IMR-90 (cell line): ENCODE data around the gene MACF1. TPM values are rescaled to one million over a fixed set of nuclear protein-coding genes. Genes with fewer than 3 reads are reported as not detected.

Experiments
- ATAC-seq: fragments of 200-7000 bp; cut with Tn5 transposase; 2 replicates; pipeline ENCODE4 v1.9.1; 2020; ENCODE audit warnings: low read depth, mild to moderate bottlenecking, moderate library complexity
- BruUV-seq: library from RNA; stranded (reverse); fragments of 400-500 nt; replicated peaks from 2 replicates; lab custom pipeline; 2021; lab: Mats Ljungman, UMichigan
- CTCF ChIA-PET: fragments of 300-600 bp; formaldehyde crosslinking; extraction: SDS; loops from one replicate; lab custom pipeline; 2021; ENCODE audit warnings: antibody characterized with exemption; lab: Yijun Ruan, JAX
- POLR2A ChIA-PET: fragments of 300-600 bp; sonication (Branson Sonifier 250); formaldehyde crosslinking; loops from one replicate; lab custom pipeline; 2022; ENCODE audit warnings: antibody characterized with exemption; ENCODE audit not compliant: unreplicated experiment; lab: Charles Lee
- DNase-seq: peaks from one replicate; pipeline ENCODE4 v3.0.0; 2013
- H2AFZ ChIP-seq: replicated peaks from 2 replicates; pipeline ENCODE3; 2013; ENCODE audit warnings: low read length, mild to moderate bottlenecking; ENCODE audit not compliant: poor library complexity
- H2AK5ac ChIP-seq: 2 replicates; pipeline ENCODE4 v1.6.1; 2013; ENCODE audit warnings: low read depth, low read length, inconsistent platforms
- H2AK9ac ChIP-seq: replicated peaks from 2 replicates; pipeline ENCODE3; 2013; ENCODE audit warnings: mild to moderate bottlenecking, low read depth, low read length, moderate library complexity; ENCODE audit not compliant: poor library complexity
- H2BK120ac ChIP-seq: 2 replicates; pipeline ENCODE4 v1.6.1; 2013; ENCODE audit warnings: low read depth, low read length, inconsistent platforms
- H2BK15ac ChIP-seq: 3 replicates; pipeline ENCODE4 v1.6.1; 2013; ENCODE audit warnings: low read depth, low read length, inconsistent platforms
- H2BK20ac ChIP-seq: 2 replicates; pipeline ENCODE4 v1.6.1; 2013; ENCODE audit warnings: low read depth, mild to moderate bottlenecking, inconsistent platforms, low read length, moderate library complexity
- H2BK5ac ChIP-seq: 2 replicates; pipeline ENCODE4 v1.6.1; 2013; ENCODE audit warnings: mild to moderate bottlenecking, low read depth, low read length, inconsistent platforms; ENCODE audit not compliant: poor library complexity, severe bottlenecking
- H3K14ac ChIP-seq: replicated peaks from 2 replicates; pipeline ENCODE4 v1.6.1; 2013; ENCODE audit warnings: low read depth, low read length, inconsistent platforms
- H3K18ac ChIP-seq: 2 replicates; pipeline ENCODE4 v1.6.1; 2013; ENCODE audit warnings: low read depth, low read length, control low read depth
- H3K23ac ChIP-seq: 2 replicates; pipeline ENCODE4 v1.6.1; 2013; ENCODE audit warnings: low read depth, low read length, inconsistent platforms
- H3K27ac ChIP-seq: 2 replicates; pipeline ENCODE4 v1.5.1; 2013; ENCODE audit warnings: mild to moderate bottlenecking, control low read depth, low read length; ENCODE audit not compliant: insufficient read depth
- H3K27me3 ChIP-seq: 2 replicates; pipeline ENCODE4 v1.6.1; 2013; ENCODE audit warnings: low read length; ENCODE audit not compliant: control insufficient read depth, insufficient read depth
- H3K36me3 ChIP-seq: 2 replicates; pipeline ENCODE4 v1.6.1; 2013; ENCODE audit warnings: low read length, mixed read lengths; ENCODE audit not compliant: control insufficient read depth, insufficient read depth
- H3K4ac ChIP-seq: 2 replicates; pipeline ENCODE4 v1.6.1; 2013; ENCODE audit warnings: low read depth, low read length, inconsistent platforms
- H3K4me1 ChIP-seq: 2 replicates; pipeline ENCODE4 v1.6.1; 2013; ENCODE audit warnings: low read length, mixed read lengths; ENCODE audit not compliant: control insufficient read depth, insufficient read depth
- H3K4me2 ChIP-seq: 2 replicates; pipeline ENCODE4 v1.6.1; 2013; ENCODE audit warnings: low read depth, mild to moderate bottlenecking, control low read depth, low read length, moderate library complexity
- H3K4me3 ChIP-seq: 2 replicates; pipeline ENCODE4 v1.5.1; 2013; ENCODE audit warnings: low read depth, mild to moderate bottlenecking, control low read depth, low read length, moderate library complexity; ENCODE audit not compliant: insufficient read depth
- H3K56ac ChIP-seq: 2 replicates; pipeline ENCODE4 v1.6.1; 2013; ENCODE audit warnings: low read length, inconsistent platforms; ENCODE audit not compliant: insufficient read depth; ENCODE audit errors: extremely low read depth
- H3K79me1 ChIP-seq, 2 experiments: 2 replicates each; pipeline ENCODE4 v1.6.1; 2013; ENCODE audit warnings: low read length in 2 of 2, inconsistent platforms in 1 of 2, low read depth in 1 of 2
- H3K9ac ChIP-seq: 2 replicates; pipeline ENCODE4 v1.6.1; 2013; ENCODE audit warnings: low read depth, low read length, control low read depth
- H3K9me1 ChIP-seq: 2 replicates; pipeline ENCODE4 v1.6.1; 2013; ENCODE audit warnings: low read length, inconsistent platforms; ENCODE audit not compliant: insufficient read depth
- H3K9me3 ChIP-seq: 2 replicates; pipeline ENCODE4 v1.6.1; 2013; ENCODE audit warnings: low read length; ENCODE audit not compliant: control insufficient read depth, insufficient read depth
- H4K20me1 ChIP-seq: 2 replicates; pipeline ENCODE4 v1.6.1; 2013; ENCODE audit warnings: low read length, inconsistent platforms; ENCODE audit not compliant: insufficient read depth
- H4K5ac ChIP-seq: 2 replicates; pipeline ENCODE4 v1.6.1; 2013; ENCODE audit warnings: mild to moderate bottlenecking, low read depth, low read length, control low read depth
- H4K8ac ChIP-seq, 2 experiments: 2 replicates each; pipeline ENCODE4 v1.6.1; 2013; ENCODE audit warnings: low read depth in 2 of 2, low read length in 2 of 2, control low read depth in 1 of 2, inconsistent platforms in 1 of 2
- H4K91ac ChIP-seq: 2 replicates; pipeline ENCODE4 v1.6.1; 2013; ENCODE audit warnings: low read depth, low read length, inconsistent platforms; ENCODE audit not compliant: insufficient read depth
- CEBPB ChIP-seq: IDR thresholded peaks from 2 replicates; pipeline ENCODE4 v1.6.1; 2012; ENCODE audit warnings: low read depth, low read length, improper control_type of control experiment
- CHD1 ChIP-seq: IDR thresholded peaks from 2 replicates; pipeline ENCODE4 v1.6.1; 2012; ENCODE audit warnings: low read depth, low read length, improper control_type of control experiment
- CTCF ChIP-seq: conservative IDR thresholded peaks from 2 replicates; pipeline ENCODE4 v1.5.1; 2012; ENCODE audit warnings: mild to moderate bottlenecking, low read depth, low read length, improper control_type of control experiment
- ELK1 ChIP-seq: fragments of 150-350 bp; IDR thresholded peaks from 2 replicates; pipeline ENCODE4 v1.6.1; 2016; ENCODE audit warnings: low read depth, mild to moderate bottlenecking, low read length, moderate library complexity, borderline replicate concordance
- FOS ChIP-seq: fragments of 150-350 bp; IDR thresholded peaks from 2 replicates; pipeline ENCODE4 v1.6.1; 2016; ENCODE audit warnings: low read depth, low read length
- MAFK ChIP-seq: IDR thresholded peaks from 2 replicates; pipeline ENCODE4 v1.6.1; 2012; ENCODE audit warnings: low read depth, low read length, improper control_type of control experiment
- MXI1 ChIP-seq: IDR thresholded peaks from 2 replicates; pipeline ENCODE4 v1.6.1; 2012; ENCODE audit warnings: low read depth, mild to moderate bottlenecking, low read length, moderate library complexity, borderline replicate concordance
- NFE2L2 ChIP-seq: fragments of 150-350 bp; IDR thresholded peaks from 2 replicates; pipeline ENCODE4 v1.6.1; 2016; ENCODE audit warnings: low read depth, mild to moderate bottlenecking, low read length
- POLR2A ChIP-seq: IDR thresholded peaks from 2 replicates; pipeline ENCODE4 v1.6.1; 2012; ENCODE audit warnings: mild to moderate bottlenecking, low read depth, low read length
- RAD21 ChIP-seq: IDR thresholded peaks from 2 replicates; pipeline ENCODE4 v1.6.1; 2012; ENCODE audit warnings: low read length, improper control_type of control experiment
- RFX5 ChIP-seq: IDR thresholded peaks from 2 replicates; pipeline ENCODE4 v1.8.0; 2012; ENCODE audit warnings: low read depth, mild to moderate bottlenecking, low read length, moderate library complexity
- WGBS, 2 experiments: methylation state at CpG; one replicate each; pipeline versions ENCODE4 v1.1.5 to v1.1.7; 2013; ENCODE audit warnings: missing lambda C conversion rate in 2 of 2; ENCODE audit not compliant: insufficient read length in 1 of 2; ENCODE audit errors: extremely low coverage in 2 of 2; 5-methylcytosine and 5-hydroxymethylcytosine counted together
- dilution Hi-C: fragments of 300-500 bp; cut with HindIII; formaldehyde crosslinking; loops from one replicate; pipeline ENCODE4 v1.14.3; 2018; ENCODE audit warnings: low sequenced_read_pairs; ENCODE audit not compliant: unreplicated experiment
- in situ Hi-C: fragments of 300-500 bp; cut with MboI; formaldehyde crosslinking; loops from 3 replicates; pipeline ENCODE4 v1.14.3; 2019; ENCODE audit warnings: low sequenced_read_pairs, inconsistent platforms, mixed read lengths
- intact Hi-C: fragments of 100-400 bp; cut with micrococcal nuclease; formaldehyde crosslinking; loops from 2 replicates; pipeline ENCODE4 v1.10.0; 2022
- polyA plus RNA-seq, 3 experiments: library from polyadenylated mRNA; depleted of rRNA; stranded (reverse); fragments of >200 nt; gene quantifications; 2 replicates each; pipeline ENCODE4 v1.2.3, GENCODE V29; 2012; ENCODE audit warnings: low replicate concordance in 1 of 3
- total RNA-seq: library from RNA; depleted of rRNA; stranded (reverse); fragments of >200 nt; gene quantifications from 2 replicates; pipeline ENCODE4 v1.2.3, GENCODE V29; 2012
- TF ChIP-seq, protein P1 (sequence below): fragments of 150-350 bp; IDR thresholded peaks from 2 replicates; pipeline ENCODE4 v1.6.1; 2017; ENCODE audit warnings: mild to moderate bottlenecking, antibody characterized with exemption, low read length, low read depth

Gene MACF1
- total and polyA plus RNA-seq, 2 of the 4 experiments (the other 2 are of a cell fraction), result 67.6 to 369 TPM

DNA sequence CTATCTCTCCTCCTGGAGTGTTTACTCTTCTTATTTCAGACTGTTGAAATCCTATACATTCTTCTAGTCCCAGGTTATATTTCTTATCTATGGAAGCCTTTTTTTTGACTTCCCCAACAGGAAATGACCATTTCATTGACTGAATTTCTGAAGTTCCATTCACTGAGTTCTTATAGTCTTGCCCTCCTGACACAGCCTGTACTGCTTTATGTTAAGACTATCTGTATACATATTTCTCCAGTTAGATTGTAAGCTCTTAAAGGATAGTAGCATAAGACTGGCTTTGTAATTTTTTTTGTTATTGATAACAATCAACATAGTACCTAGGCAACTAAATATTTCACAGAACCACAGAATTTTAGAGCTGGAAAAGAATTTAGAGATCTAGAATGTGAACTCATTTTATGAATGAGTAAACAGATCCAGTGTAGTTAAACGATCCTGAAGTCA, 14.9 kb upstream of the MACF1 start:
- dilution Hi-C loops, result no loop called here
- ChIA-PET POLR2A (no interaction called here), CTCF (interaction anchor here (1.5 kb wide), 1 partner anchor 57 kb away, joined by 3 read pairs; no protein-coding TSS in a partner anchor)
- no peak overlapping the region for H3K4me3 ChIP-seq
- no peak overlapping the region for H2AK5ac ChIP-seq
- H3K27me3 ChIP-seq, result no peaks in the 10 kb centered on the region
- peaks cover 14% of the 10 kb centered on the region for H3K9me1 ChIP-seq
- H3K4me1 ChIP-seq, result peaks cover 25% of the 10 kb centered on the region
- no peaks in the 10 kb centered on the region for H3K36me3 ChIP-seq
- peaks cover 21% of the 10 kb centered on the region; the same call in 1 of the 2 replicates for H4K20me1 ChIP-seq
- H3K18ac ChIP-seq, result peak overlapping the region; percentile 4; the same call in 1 of the 2 replicates
- H2AFZ ChIP-seq, result no peak overlapping the region
- intact Hi-C loops, result loop anchor here (5.0 kb wide), 1 partner anchor 218 kb away; no protein-coding TSS in a partner anchor
- peak overlapping the region; percentile 38; the same call in 1 of the 2 replicates for H2BK120ac ChIP-seq
- in situ Hi-C loops, result loop anchor here (5.0 kb wide), 1 partner anchor 87 kb away; no protein-coding TSS in a partner anchor
- DNase-seq (peak; percentile 86), ATAC-seq (peak; percentile 35)
- peak overlapping the region; percentile 61; the same call in 2 of the 3 replicates for H2BK15ac ChIP-seq
- H3K56ac ChIP-seq, result no peak overlapping the region
- TF ChIP-seq CHD1 (no peak), NFE2L2 (no peak), MXI1 (no peak), ELK1 (no peak), RFX5 (no peak), POLR2A (no peak), MAFK (no peak), CEBPB (peak; percentile 11; the same call in 1 of the 2 replicates), RAD21 (0 out of 2 replicates have a peak, but pooled peaks have one; percentile 4), FOS (no peak), CTCF (no peak)
- TF ChIP-seq, protein P1, sequence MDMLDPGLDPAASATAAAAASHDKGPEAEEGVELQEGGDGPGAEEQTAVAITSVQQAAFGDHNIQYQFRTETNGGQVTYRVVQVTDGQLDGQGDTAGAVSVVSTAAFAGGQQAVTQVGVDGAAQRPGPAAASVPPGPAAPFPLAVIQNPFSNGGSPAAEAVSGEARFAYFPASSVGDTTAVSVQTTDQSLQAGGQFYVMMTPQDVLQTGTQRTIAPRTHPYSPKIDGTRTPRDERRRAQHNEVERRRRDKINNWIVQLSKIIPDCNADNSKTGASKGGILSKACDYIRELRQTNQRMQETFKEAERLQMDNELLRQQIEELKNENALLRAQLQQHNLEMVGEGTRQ, result no peak
- peaks cover 3 to 57% of the 10 kb centered on the region in 2 experiments; a peak in 3 of 4 replicates for H3K79me1 ChIP-seq
- no TSS peak for BruUV-seq
- H3K23ac ChIP-seq, result no peak overlapping the region
- H4K8ac ChIP-seq, result peak overlapping the region in 1 of 2 experiments; percentile 52; a peak in 3 of 4 replicates
- H4K91ac ChIP-seq, result 0 out of 2 replicates have a peak overlapping the region, but pooled peaks have one; percentile 26
- no CpG with 5 or more reads among the region's 1 CpG for WGBS, 2 experiments
- no peak overlapping the region for H2AK9ac ChIP-seq
- no peaks in the 10 kb centered on the region for H3K9me3 ChIP-seq
- no peak overlapping the region for H4K5ac ChIP-seq
- peak overlapping the region; percentile 41; the same call in 1 of the 2 replicates for H3K4ac ChIP-seq
- no peak overlapping the region for H2BK20ac ChIP-seq
- peak overlapping the region; percentile 89 for H2BK5ac ChIP-seq
- H3K4me2 ChIP-seq, result peak overlapping the region; percentile 46; the same call in 1 of the 2 replicates
- no peak overlapping the region for H3K14ac ChIP-seq
- no peak overlapping the region for H3K9ac ChIP-seq
- H3K27ac ChIP-seq, result no peak overlapping the region; the same call in 1 of the 2 replicates
